GM18505 (cell line): ENCODE data around the gene CTSW.
"Not testable (repeated sequence)": the region's sequence is repeated elsewhere in the genome, so short reads cannot be mapped to it uniquely, and the experiment has no call there.

Experiments used
- ATAC-seq: cut with Tn5 transposase; IDR thresholded peaks from one replicate; pipeline ENCODE4 v1.9.1; 2021; ENCODE audit not compliant: unreplicated experiment
- POLR2A ChIP-seq: IDR thresholded peaks from 4 replicates; pipeline ENCODE4 v1.6.1; 2011; ENCODE audit warnings: borderline replicate concordance; ENCODE audit not compliant: insufficient read depth, insufficient read length; ENCODE audit errors: extremely low read depth

CTSW gene

DNA sequence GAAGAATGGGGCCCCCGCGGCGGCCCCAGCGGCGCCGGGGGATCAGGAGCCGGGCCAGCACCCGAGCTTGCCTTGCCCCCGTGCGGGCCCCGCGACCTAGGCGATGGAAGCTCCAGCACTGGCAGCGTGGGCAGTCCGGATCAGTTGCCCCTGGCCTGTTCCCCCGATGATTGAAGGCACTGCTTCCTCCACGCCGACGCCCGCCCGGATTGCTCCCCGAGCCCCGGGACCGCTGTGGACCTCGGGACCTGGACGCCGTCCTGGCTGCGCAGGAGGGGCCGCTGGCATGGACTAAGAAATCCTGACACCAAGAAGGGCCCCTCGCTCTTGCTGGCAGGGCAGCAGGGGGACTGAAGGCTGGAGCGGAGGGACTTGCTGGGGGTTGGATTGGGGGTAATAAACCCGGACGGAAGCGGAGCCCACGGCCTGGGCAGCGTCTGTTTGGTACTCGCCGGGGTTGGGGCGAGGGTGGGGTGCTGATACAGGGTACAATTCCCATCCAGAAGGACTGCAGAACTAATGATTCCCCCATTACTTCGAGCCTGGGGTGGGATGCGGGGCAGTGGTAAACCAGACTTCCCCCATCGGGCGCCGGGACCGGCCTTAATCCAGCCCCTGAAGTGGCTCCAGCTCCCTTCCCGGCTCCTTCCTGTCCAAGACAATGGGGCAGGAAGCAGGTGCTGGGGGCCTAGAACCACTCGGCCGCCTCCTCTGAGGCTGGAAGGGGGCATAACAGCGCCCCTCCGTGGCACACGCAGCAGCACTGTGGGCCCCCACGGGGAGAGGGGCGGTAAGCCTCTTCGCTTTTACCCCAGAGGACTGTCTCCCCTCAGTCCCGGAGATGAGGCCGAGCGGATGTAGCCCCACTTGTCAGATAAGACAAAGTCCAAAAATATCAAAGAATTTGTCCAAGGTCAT lies 11.8 kb downstream of the CTSW start:
- TF ChIP-seq POLR2A = peak; percentile 24
- ATAC-seq = no peak

DNA sequence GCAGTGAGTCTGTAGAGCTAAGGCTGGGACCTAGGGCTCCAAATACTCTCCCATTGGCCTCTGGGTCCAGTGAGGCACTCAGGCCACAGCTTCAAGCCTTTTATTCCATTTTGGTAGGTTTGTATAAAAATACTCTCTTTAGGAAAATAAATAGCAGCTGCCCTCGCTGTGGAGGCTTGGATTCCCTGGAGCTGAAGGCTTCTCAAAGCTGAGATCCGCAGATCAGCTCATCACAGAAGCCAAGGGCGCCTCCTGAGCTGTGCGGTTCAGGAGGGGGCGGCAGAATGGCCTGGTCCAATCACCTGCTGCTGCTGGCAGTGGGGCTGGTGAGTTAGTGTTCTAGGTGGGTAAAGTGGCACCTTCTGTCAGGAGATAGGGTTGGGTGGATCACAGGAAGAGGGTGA lies 12.5 kb downstream of the CTSW start:
- not testable (repeated sequence) for ATAC-seq

DNA sequence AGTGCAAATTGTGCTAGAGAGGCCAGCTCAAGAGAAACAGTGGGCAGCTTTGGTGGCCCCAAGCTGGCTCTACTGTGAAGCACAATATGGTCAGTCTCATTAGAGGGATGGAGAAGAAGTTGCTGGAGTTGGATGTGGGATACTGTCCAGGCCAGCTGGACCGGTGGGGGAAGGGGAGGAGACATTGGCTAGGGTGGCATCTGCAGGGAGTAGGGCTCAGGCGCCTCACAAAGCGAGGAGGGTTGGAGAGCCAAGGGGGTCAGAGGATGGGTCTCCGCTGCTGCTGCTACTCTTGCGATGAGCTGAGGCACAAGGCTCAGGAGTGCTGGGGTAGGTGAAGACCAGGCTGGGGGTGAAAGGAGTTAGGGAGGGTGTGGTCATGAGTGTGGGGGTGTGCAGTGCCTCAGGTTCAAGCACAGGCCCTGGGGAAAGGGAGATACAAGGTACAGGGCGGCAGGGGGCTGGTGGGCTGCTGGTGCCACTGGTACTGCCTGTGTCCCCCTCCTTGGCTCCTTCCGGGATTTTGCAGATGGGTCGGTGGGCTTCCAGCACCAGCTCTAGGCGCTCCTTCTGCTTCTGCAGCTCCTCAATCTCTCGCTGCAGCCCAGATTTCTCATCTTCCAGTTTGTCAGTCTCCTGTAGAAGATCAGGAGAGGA lies 13.2 kb downstream of the CTSW start:
- no peak for ATAC-seq
- TF ChIP-seq POLR2A = peak; percentile 41

DNA sequence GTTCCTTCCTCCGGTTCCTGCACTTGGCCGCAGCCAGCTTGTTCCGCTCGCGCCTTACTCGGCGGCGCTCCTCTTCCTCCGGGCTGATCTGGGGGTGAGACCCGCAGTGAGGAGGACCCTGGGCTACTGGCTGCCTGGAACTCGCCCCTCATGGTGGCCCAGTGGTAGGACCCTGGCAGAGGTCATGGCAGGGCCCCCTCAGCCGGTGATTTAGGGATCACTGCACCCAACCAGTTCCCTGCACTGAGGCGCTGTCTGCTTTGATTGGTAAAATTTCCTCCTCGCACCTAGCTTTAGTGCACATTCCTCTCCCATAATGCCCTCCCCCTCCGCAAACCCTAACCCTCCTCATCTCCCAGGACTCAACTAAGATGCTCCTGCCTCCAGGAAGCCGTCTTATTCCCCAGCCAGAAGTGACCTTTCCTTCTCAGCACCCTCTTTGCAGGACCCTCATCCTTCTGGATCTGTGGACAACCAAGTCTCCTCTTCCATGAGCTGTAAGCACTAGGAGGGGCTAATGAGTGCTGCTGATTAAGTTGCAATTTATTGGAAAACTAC lies 14.5 kb downstream of the CTSW start:
- peak; percentile 66 for TF ChIP-seq POLR2A
- ATAC-seq = no peak

DNA sequence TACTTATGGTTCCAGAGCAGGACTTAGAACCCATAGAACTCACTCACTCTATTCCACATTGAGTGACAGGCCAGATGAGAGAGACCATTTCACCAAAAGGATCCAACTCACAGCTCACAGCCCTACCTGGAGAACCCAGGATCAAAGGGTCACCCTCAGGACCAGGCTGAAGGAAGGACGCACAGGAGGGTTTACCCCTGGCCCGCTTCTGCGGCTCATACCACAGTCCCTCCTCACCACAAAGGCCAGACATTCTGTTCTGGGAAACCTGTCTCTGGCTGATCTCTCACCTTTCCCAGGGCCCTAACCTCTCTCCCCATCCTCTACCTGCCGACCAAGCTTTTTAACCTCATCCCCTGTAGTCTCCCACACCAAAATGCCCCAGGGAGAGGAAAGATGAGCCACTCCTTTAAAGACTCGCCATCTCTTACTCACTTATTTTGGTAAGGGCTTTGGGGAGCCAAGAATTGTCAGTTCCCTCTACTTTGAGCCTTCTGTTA lies 15.9 kb downstream of the CTSW start:
- TF ChIP-seq POLR2A = no peak
- ATAC-seq = no peak

DNA sequence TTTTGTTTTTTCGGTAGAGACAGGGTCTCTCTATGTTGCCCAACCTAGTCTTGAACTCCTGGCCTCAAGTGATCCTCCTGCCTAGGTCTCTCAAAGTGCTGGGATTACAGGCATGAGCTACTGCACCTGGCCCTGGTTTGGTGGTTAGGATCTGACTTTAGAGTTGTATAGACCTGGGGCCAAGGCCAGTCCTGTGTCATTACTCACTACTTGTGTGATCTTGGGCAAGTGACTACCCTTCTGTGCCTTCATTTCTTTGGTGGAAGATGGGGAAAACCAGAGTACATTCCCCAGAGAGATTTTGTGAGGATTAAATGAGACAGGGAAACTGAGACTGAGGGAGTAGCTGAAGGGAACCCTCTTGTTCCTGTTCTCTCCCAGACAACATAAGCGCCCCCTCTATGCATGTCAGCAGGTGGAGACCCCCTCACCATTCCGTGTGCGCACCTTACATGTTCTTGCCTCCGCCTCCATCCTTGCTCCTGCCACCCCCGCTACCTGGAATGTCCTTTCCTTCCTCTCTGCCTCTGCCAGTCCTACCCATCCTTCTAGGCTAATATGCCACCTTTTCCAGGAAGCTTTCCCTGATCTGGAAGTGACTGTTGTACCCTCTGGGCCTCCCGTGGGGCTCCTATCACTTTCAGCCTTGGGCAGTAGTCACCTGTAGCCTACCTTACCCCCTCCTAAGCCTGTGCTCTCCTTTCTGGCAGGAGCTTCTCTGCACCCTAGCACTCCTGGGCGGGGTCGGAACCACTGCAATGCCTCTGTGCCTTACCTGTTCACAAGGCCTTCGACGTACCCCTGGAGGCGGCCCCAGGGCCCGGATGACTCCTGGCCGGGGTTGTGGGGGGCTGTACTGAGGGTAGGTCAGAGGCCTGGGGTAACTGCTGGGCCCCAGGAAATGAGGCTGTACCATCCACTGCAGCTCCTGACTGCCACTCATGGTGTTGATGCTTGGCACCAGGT lies 16.7 kb downstream of the CTSW start:
- TF ChIP-seq POLR2A = no peak
- ATAC-seq = no peak

DNA sequence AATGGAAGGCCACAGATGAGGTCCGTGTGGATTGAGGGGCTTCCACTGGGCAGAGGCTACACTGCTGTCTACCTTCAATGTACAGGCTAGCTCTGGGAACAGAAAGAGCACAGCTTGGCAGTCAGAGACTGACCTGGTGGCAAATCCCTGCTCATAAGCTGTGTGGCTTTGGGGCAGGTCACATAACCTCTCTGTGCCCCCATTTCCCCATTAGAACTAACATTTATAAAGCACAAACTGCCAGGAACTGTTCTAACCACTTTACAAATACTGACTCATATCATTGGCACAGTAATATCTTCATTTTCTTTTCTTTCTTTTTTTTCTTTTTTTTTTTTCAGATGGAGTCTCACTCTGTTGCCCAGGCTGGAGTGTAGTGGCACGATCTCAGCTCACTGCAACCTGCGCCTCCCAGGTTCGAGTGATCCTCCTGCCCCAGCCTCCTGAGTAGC lies 17.4 kb downstream of the CTSW start:
- ATAC-seq = no peak

DNA sequence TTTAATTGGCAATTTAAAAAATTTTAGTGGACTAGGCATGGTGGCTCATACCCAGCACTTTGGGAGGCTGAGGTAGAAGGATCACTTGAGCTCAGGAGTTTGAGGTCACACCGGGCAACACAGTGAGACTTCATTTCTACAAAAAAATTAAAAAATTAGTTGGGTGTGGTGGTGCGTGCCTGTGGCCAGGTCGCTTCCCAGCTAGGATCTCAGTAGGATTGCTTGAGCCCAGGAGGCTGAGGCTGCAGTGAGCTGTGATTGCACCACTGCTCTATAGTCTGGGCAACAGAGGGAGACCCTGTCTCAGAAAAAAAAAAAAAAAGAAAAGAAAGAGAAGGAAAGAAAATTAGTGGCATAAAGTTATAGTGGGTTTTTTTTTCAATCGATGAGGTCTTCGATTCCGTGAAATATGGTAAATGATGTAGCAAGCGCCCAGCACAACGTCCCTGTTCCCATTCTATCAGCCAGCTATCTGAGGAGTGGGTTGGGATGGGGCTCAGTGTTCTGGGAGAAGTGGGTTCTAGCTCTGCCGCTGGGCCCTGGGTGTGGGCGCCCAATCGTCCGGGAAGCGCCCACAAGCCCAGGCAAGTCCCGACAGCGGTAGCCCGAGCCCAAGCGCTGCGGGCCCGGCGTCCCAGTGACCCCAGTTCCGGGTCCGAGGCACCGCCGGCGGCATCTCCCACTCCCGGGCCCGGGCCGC lies 19.2 kb downstream of the CTSW start:
- TF ChIP-seq POLR2A = no peak
- ATAC-seq = no peak

More for the DNA sequence above, 17.4 kb downstream of the CTSW start:
- no peak for TF ChIP-seq POLR2A

DNA sequence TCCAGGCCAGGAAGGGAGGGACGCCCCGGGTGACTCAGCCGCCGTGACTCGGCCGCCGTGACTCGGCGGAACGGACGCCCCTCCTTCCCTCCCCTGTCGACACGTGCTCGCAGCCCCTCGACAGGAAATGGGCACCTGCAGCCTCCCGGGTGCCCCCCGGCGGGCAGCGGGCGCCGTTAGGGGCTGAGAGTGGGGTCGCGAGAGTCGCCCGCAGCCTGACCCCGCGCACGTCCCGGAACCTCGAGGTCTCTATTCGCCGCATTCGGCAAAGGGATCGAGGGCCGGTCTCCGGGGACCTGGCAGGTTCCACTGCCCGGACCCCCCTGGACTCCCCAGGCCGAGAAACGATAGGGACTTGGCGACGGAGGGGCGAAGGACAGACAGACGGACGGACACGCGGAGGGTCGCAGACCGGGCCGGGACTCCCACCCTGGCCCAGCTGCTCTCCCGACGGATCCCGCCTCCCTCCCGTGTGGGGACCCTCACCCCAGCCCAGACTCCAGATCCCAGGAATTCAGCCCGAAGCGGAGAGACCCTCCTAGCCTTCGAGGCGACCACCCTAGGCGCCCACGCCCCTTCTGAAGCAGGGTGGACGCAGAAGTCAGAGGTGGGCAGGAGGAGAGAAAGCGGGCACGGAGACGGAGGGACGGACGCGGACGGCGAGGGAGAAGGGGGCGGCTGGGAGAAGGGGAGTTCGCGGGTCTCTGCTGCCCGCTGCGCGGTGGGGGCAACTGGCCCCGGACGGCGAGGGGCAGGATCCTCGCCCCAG lies 19.9 kb downstream of the CTSW start:
- no peak for TF ChIP-seq POLR2A
- ATAC-seq = no peak

DNA sequence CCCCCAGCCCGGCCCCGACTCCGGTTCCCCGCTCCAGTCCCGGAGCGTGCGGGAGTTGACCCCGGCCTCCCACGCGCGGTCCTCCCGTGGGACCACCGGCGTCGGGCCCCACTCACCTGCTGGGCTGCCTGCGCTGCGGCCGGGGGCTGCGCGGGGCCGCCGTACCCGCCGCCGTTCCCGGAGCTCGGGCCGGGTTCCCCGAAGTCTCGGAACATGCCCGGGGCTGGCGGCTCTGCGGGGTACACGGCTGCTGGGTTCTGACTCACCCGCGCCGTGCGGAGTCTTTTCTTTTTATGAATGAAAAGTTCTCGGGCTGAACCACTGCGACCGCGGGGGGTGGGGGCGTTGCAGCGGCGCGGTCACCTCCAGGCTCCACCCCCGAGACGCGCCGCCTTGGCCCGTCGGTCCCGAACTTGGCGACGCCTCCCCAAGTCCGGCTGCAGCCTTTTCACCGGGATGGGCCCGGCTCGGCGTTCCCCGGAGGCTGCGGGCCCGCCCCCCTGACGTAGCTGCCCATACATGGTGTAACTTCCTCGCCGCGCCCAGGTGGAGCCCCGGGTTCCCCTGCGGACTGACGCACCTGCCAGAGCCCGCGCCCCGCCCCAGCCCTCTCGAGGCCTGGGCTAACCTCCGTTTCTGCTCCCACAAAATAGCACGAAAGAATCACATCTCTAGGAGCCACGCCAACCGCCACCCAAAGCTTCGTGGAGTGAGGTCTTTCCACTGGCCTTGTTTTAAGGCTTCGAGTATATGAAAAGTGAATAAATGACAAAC lies 20.7 kb downstream of the CTSW start, which contains the start of gene FOSL1:
FOSL1 (minus strand) TSS at position 264 of the 774 bp plus-strand sequence; CDS start at position 215, 49 bp downstream.
- TF ChIP-seq POLR2A = peak; percentile 47
- ATAC-seq = peak; percentile 74

DNA sequence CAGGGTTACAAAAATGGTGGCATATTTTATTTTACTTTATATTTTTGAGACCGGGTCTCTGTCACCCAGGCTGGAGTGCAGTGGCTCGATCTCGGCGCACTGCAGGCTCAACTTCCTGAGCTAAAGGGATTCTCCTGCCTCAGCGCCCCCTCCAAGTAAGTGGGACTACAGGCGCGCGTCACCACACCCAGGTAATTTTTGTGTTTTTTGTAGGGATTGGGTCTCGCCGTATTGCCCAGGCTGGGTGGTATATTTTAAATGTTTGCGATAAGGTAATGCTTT lies 21.2 kb downstream of the CTSW start:
- no peak for ATAC-seq
- TF ChIP-seq POLR2A = no peak
